K562 (cell line): ENCODE results near the gene OR2A1. TPM values are rescaled to one million over a fixed set of nuclear protein-coding genes. Genes with fewer than 3 reads are reported as not detected.
A peak's percentile ranks its signal among the peaks of the same experiment; 100 is the strongest.
"Not testable (repeated sequence)": the region's sequence is repeated elsewhere in the genome, so short reads cannot be mapped to it uniquely, and the experiment has no call there.

Experiments
- ATAC-seq: fragments of 200-7000 bp; cut with Tn5 transposase; 3 replicates; pipeline ENCODE4 v1.9.1; 2020; ENCODE audit warnings: moderate library complexity
- BruUV-seq: library from RNA; stranded (reverse); fragments of 400-500 nt; replicated peaks from 2 replicates; lab custom pipeline; 2021; lab: Mats Ljungman, UMichigan
- CTCF ChIA-PET: fragments of 300-600 bp; formaldehyde crosslinking; extraction: SDS; loops from one replicate; lab custom pipeline; 2021; ENCODE audit warnings: low intra/inter-chr PET ratio; lab: Yijun Ruan, JAX
- POLR2A ChIA-PET: fragments of 300-600, 350-650 bp; sonication (Branson Sonifier 250); formaldehyde crosslinking; extraction: SDS; loops from one replicate; lab custom pipeline; 2021; ENCODE audit warnings: antibody characterized with exemption, inconsistent platforms; lab: Yijun Ruan, JAX
- DNase-seq, 4 experiments: peaks; one replicate each; pipeline versions ENCODE4 v3.0.0 to v3.0.0-alpha.2; 2011 to 2018; ENCODE audit warnings: low spot score in 3 of 4, mixed read lengths in 3 of 4; ENCODE audit errors: extremely low read depth in 1 of 4
- FAIRE-seq: peaks from 2 replicates; lab custom pipeline; 2011; peaks lifted over from hg19 to GRCh38; lab: Jason Lieb, UNC
- H2AFZ ChIP-seq: 2 replicates; pipeline ENCODE4 v1.6.0; 2011; ENCODE audit warnings: low read depth, low read length, control low read depth, inconsistent platforms
- H3K27ac ChIP-seq: fragments of 200-600 bp; 3 replicates; pipeline ENCODE4 v1.8.0; 2011; ENCODE audit warnings: low read depth, mild to moderate bottlenecking, control low read depth, inconsistent platforms, low read length, moderate library complexity, mixed read lengths; ENCODE audit errors: extremely low read depth
- H3K27me3 ChIP-seq, 2 experiments: fragments of 300-600 bp in 1 of 2; 2 replicates in 1 of 2; 3 replicates in 1 of 2; pipeline versions ENCODE4 v1.6.0 to v1.8.0; 2011; ENCODE audit warnings: inconsistent platforms in 2 of 2, low read length in 2 of 2, mild to moderate bottlenecking in 1 of 2, mixed read lengths in 1 of 2, moderate library complexity in 1 of 2; ENCODE audit not compliant: control insufficient read depth in 2 of 2, insufficient read depth in 2 of 2
- H3K36me3 ChIP-seq: fragments of 300-600 bp; 3 replicates; pipeline ENCODE4 v1.8.0; 2011; ENCODE audit warnings: mild to moderate bottlenecking, low read length, inconsistent platforms; ENCODE audit not compliant: control insufficient read depth, insufficient read depth
- H3K4me1 ChIP-seq, 2 experiments: fragments of 200-600 bp in 1 of 2; replicated peaks in 1 of 2; 2 replicates in 1 of 2; 3 replicates in 1 of 2; pipeline versions ENCODE4 v1.5.1 to v1.8.0; 2011; ENCODE audit warnings: inconsistent platforms in 2 of 2, low read length in 2 of 2, mild to moderate bottlenecking in 1 of 2, mixed read lengths in 1 of 2, moderate library complexity in 1 of 2; ENCODE audit not compliant: control insufficient read depth in 2 of 2, insufficient read depth in 2 of 2
- H3K4me2 ChIP-seq: 2 replicates; pipeline ENCODE4 v1.6.1; 2011; ENCODE audit warnings: low read length, control low read depth, inconsistent platforms, mixed read lengths; ENCODE audit not compliant: insufficient read depth
- H3K4me3 ChIP-seq: fragments of 200-600 bp; sonication (generic), shearing (Covaris generic); 2 replicates; pipeline ENCODE4 v1.5.1; 2016; ENCODE audit warnings: control low read depth, inconsistent platforms
- H3K79me2 ChIP-seq: fragments of 200-600 bp; 3 replicates; pipeline ENCODE4 v1.8.0; 2011; ENCODE audit warnings: low read length, inconsistent platforms; ENCODE audit not compliant: control insufficient read depth, insufficient read depth
- H3K9ac ChIP-seq, 2 experiments: 2 replicates each; pipeline versions ENCODE4 v1.6.0 to v1.6.1; 2011; ENCODE audit warnings: low read depth in 2 of 2, low read length in 2 of 2, control low read depth in 1 of 2, inconsistent platforms in 1 of 2, mild to moderate bottlenecking in 1 of 2, mixed read lengths in 1 of 2; ENCODE audit not compliant: insufficient read depth in 1 of 2
- H3K9me1 ChIP-seq: one replicate; pipeline ENCODE4 v1.6.0; 2011; ENCODE audit warnings: inconsistent platforms, mild to moderate bottlenecking, low read length, moderate library complexity; ENCODE audit not compliant: control insufficient read depth, insufficient read depth
- H3K9me3 ChIP-seq: replicated peaks from 2 replicates; pipeline ENCODE4 v1.5.1; 2011; ENCODE audit warnings: low read depth, low read length, inconsistent platforms; ENCODE audit not compliant: control insufficient read depth, insufficient read depth
- H4K20me1 ChIP-seq: replicated peaks from 2 replicates; pipeline ENCODE4 v1.6.1; 2011; ENCODE audit warnings: low read length, inconsistent platforms, mixed read lengths; ENCODE audit not compliant: control insufficient read depth, insufficient read depth
- WGBS: fragments of 100-300 bp; shearing (Covaris generic); methylation state at CpG from one replicate; pipeline ENCODE4 v1.1.6; 2016; ENCODE audit warnings: low coverage, mixed read lengths; ENCODE audit not compliant: insufficient coverage; ENCODE audit errors: missing lambda C conversion rate; 5-methylcytosine and 5-hydroxymethylcytosine counted together
- in situ Hi-C: fragments of 300-500 bp; cut with MboI; formaldehyde crosslinking; loops from 4 replicates; pipeline ENCODE4 v1.15.0; 2018; ENCODE audit warnings: inconsistent platforms, mixed read lengths
- intact Hi-C: fragments of 100-400 bp; cut with micrococcal nuclease; formaldehyde crosslinking; loops from 2 replicates; pipeline ENCODE4 v1.14.2; 2022
- polyA plus RNA-seq, 8 experiments: library from polyadenylated mRNA; depleted of rRNA in 4 of 8; stranded (reverse) in 5 of 8; unstranded in 3 of 8; fragments of >200 nt; fragmentation: Nextera tagmentation in 2 of 8; fragmentation: Illumina TruSeq in 1 of 8; extraction: Ambion mirVana in 2 of 8; extraction: Trizol in 1 of 8; gene quantifications; 2 replicates each; pipeline versions ENCODE4 v1.2.1 to v1.2.3, GENCODE V29; 2011 to 2014; ENCODE audit warnings: inconsistent platforms in 1 of 8, missing spikeins in 1 of 8
- total RNA-seq, 7 experiments: library from RNA; depleted of rRNA in 6 of 7; stranded (reverse); fragments of >200 nt in 6 of 7; fragmentation: Illumina TruSeq in 2 of 7; extraction: Trizol in 2 of 7; gene quantifications; 2 replicates each; pipeline versions ENCODE4 v1.2.1 to v1.2.3, GENCODE V29; 2011 to 2021; ENCODE audit warnings: low replicate concordance in 1 of 7

OR2A1 gene
- total and polyA plus RNA-seq, 9 of the 15 experiments (the other 6 are each of a cell fraction or from before 2014, with no cell fraction given), result not detected

- H3K27me3 ChIP-seq, H3K4me2 ChIP-seq, H3K36me3 ChIP-seq, BruUV-seq, H3K9ac ChIP-seq, DNase-seq, H3K9me1 ChIP-seq, CTCF ChIA-PET, H3K79me2 ChIP-seq, H4K20me1 ChIP-seq, H3K4me1 ChIP-seq, H3K27ac ChIP-seq, H2AFZ ChIP-seq, in situ Hi-C loops, H3K4me3 ChIP-seq, intact Hi-C loops, POLR2A ChIA-PET, H3K9me3 ChIP-seq: not testable (repeated sequence)
- WGBS, result no CpG with 5 or more reads among the region's 7 CpGs
- ATAC-seq (peak; percentile 78), FAIRE-seq (peak; percentile 79)
These were observed 57.0 kb downstream of the OR2A1 start for GRCh38 chr7:144369221-144369620.

Other genes with a start within 250 kb of the OR2A1 start
Only the 7 nearest of the 11 such genes appear.
- gene CTAGE4, start 129.0 kb upstream of the OR2A1 start, total RNA-seq (2014; rRNA removed), result not detected in 2 replicates
- not detected in 2 replicates for gene CTAGE4, start 129.0 kb upstream of the OR2A1 start, total RNA-seq (2014; rRNA removed; fragmentation: Illumina TruSeq; extraction: Trizol)
- 0.04 TPM in 1 of 2 replicates, not detected in the other for gene CTAGE4, start 129.0 kb upstream of the OR2A1 start, total RNA-seq (2015; rRNA removed; fragmentation: Illumina TruSeq; extraction: Trizol)
- gene CTAGE4, start 129.0 kb upstream of the OR2A1 start, total RNA-seq (2021), result 0.07 TPM in 1 of 2 replicates, not detected in the other
- gene CTAGE4, start 129.0 kb upstream of the OR2A1 start, polyA plus RNA-seq (2011; rRNA removed), result 0.08 and 0.17 TPM in 2 replicates
- gene CTAGE4, start 129.0 kb upstream of the OR2A1 start, polyA plus RNA-seq (2014; fragmentation: Illumina TruSeq; extraction: Trizol), result not detected in 2 replicates
- gene CTAGE4, start 129.0 kb upstream of the OR2A1 start, polyA plus RNA-seq (2014; fragmentation: Nextera tagmentation; extraction: Ambion mirVana), result not detected
- 0.07 TPM in 1 of 2 replicates, not detected in the other for gene CTAGE4, start 129.0 kb upstream of the OR2A1 start, polyA plus RNA-seq (2014; rRNA removed)
- gene ARHGEF35, start 116.6 kb upstream of the OR2A1 start, total RNA-seq (2014; rRNA removed), result not detected in 2 replicates
- 0.22 and 0.36 TPM in 2 replicates for gene ARHGEF35, start 116.6 kb upstream of the OR2A1 start, total RNA-seq (2014; rRNA removed; fragmentation: Illumina TruSeq; extraction: Trizol)
- 0.30 and 0.33 TPM in 2 replicates for gene ARHGEF35, start 116.6 kb upstream of the OR2A1 start, total RNA-seq (2015; rRNA removed; fragmentation: Illumina TruSeq; extraction: Trizol)
- 0.22 and 0.49 TPM in 2 replicates for gene ARHGEF35, start 116.6 kb upstream of the OR2A1 start, total RNA-seq (2021)
- 0.39 and 0.59 TPM in 2 replicates for gene ARHGEF35, start 116.6 kb upstream of the OR2A1 start, polyA plus RNA-seq (2011; rRNA removed)
- 0.21 TPM in 2 replicates for gene ARHGEF35, start 116.6 kb upstream of the OR2A1 start, polyA plus RNA-seq (2014; fragmentation: Illumina TruSeq; extraction: Trizol)
- not detected for gene ARHGEF35, start 116.6 kb upstream of the OR2A1 start, polyA plus RNA-seq (2014; fragmentation: Nextera tagmentation; extraction: Ambion mirVana)
- 0.16 TPM in 1 of 2 replicates, not detected in the other for gene ARHGEF35, start 116.6 kb upstream of the OR2A1 start, polyA plus RNA-seq (2014; rRNA removed)
- gene OR2A42, start 72.8 kb upstream of the OR2A1 start, total RNA-seq (2014; rRNA removed), result not detected in 2 replicates
- gene OR2A42, start 72.8 kb upstream of the OR2A1 start, total RNA-seq (2014; rRNA removed; fragmentation: Illumina TruSeq; extraction: Trizol), result not detected in 2 replicates
- gene OR2A42, start 72.8 kb upstream of the OR2A1 start, total RNA-seq (2015; rRNA removed; fragmentation: Illumina TruSeq; extraction: Trizol), result not detected in 2 replicates
- gene OR2A42, start 72.8 kb upstream of the OR2A1 start, total RNA-seq (2021), result not detected in 2 replicates
- gene OR2A42, start 72.8 kb upstream of the OR2A1 start, polyA plus RNA-seq (2011; rRNA removed), result not detected in 2 replicates
- not detected in 2 replicates for gene OR2A42, start 72.8 kb upstream of the OR2A1 start, polyA plus RNA-seq (2014; fragmentation: Illumina TruSeq; extraction: Trizol)
- gene OR2A42, start 72.8 kb upstream of the OR2A1 start, polyA plus RNA-seq (2014; fragmentation: Nextera tagmentation; extraction: Ambion mirVana), result not detected
- gene OR2A42, start 72.8 kb upstream of the OR2A1 start, polyA plus RNA-seq (2014; rRNA removed), result not detected in 2 replicates
- not detected in 2 replicates for gene OR2A7, start 47.6 kb upstream of the OR2A1 start, total RNA-seq (2014; rRNA removed)
- not detected in 2 replicates for gene OR2A7, start 47.6 kb upstream of the OR2A1 start, total RNA-seq (2014; rRNA removed; fragmentation: Illumina TruSeq; extraction: Trizol)
- not detected in 2 replicates for gene OR2A7, start 47.6 kb upstream of the OR2A1 start, total RNA-seq (2015; rRNA removed; fragmentation: Illumina TruSeq; extraction: Trizol)
- not detected in 2 replicates for gene OR2A7, start 47.6 kb upstream of the OR2A1 start, total RNA-seq (2021)
- 0.06 and 0.08 TPM in 2 replicates for gene OR2A7, start 47.6 kb upstream of the OR2A1 start, polyA plus RNA-seq (2011; rRNA removed)
- gene OR2A7, start 47.6 kb upstream of the OR2A1 start, polyA plus RNA-seq (2014; fragmentation: Illumina TruSeq; extraction: Trizol), result not detected in 2 replicates
- gene OR2A7, start 47.6 kb upstream of the OR2A1 start, polyA plus RNA-seq (2014; fragmentation: Nextera tagmentation; extraction: Ambion mirVana), result under 1 TPM; 0.03 to 0.10 TPM
- not detected in 2 replicates for gene OR2A7, start 47.6 kb upstream of the OR2A1 start, polyA plus RNA-seq (2014; rRNA removed)
- gene CTAGE8, start 43.1 kb upstream of the OR2A1 start, total RNA-seq (2014; rRNA removed), result not detected in 2 replicates
- gene CTAGE8, start 43.1 kb upstream of the OR2A1 start, total RNA-seq (2014; rRNA removed; fragmentation: Illumina TruSeq; extraction: Trizol), result not detected in 2 replicates
- gene CTAGE8, start 43.1 kb upstream of the OR2A1 start, total RNA-seq (2015; rRNA removed; fragmentation: Illumina TruSeq; extraction: Trizol), result 0.04 TPM in 1 of 2 replicates, not detected in the other
- gene CTAGE8, start 43.1 kb upstream of the OR2A1 start, total RNA-seq (2021), result 0.11 TPM in 1 of 2 replicates, not detected in the other
- gene CTAGE8, start 43.1 kb upstream of the OR2A1 start, polyA plus RNA-seq (2011; rRNA removed), result 0.04 TPM in 1 of 2 replicates, not detected in the other
- not detected in 2 replicates for gene CTAGE8, start 43.1 kb upstream of the OR2A1 start, polyA plus RNA-seq (2014; fragmentation: Illumina TruSeq; extraction: Trizol)
- not detected for gene CTAGE8, start 43.1 kb upstream of the OR2A1 start, polyA plus RNA-seq (2014; fragmentation: Nextera tagmentation; extraction: Ambion mirVana)
- gene CTAGE8, start 43.1 kb upstream of the OR2A1 start, polyA plus RNA-seq (2014; rRNA removed), result not detected in 2 replicates
- 0.04 and 0.09 TPM in 2 replicates for gene ARHGEF5, start 43.0 kb downstream of the OR2A1 start, total RNA-seq (2014; rRNA removed)
- 0.18 TPM in 1 of 2 replicates, not detected in the other for gene ARHGEF5, start 43.0 kb downstream of the OR2A1 start, total RNA-seq (2014; rRNA removed; fragmentation: Illumina TruSeq; extraction: Trizol)
- gene ARHGEF5, start 43.0 kb downstream of the OR2A1 start, total RNA-seq (2015; rRNA removed; fragmentation: Illumina TruSeq; extraction: Trizol), result 0.07 and 0.11 TPM in 2 replicates
- gene ARHGEF5, start 43.0 kb downstream of the OR2A1 start, total RNA-seq (2021), result 0.29 and 0.49 TPM in 2 replicates
- gene ARHGEF5, start 43.0 kb downstream of the OR2A1 start, polyA plus RNA-seq (2011; rRNA removed), result 0.26 and 0.34 TPM in 2 replicates
- 0.10 and 0.12 TPM in 2 replicates for gene ARHGEF5, start 43.0 kb downstream of the OR2A1 start, polyA plus RNA-seq (2014; fragmentation: Illumina TruSeq; extraction: Trizol)
- under 1 TPM in 1 of 2 experiments, not detected in 1; 0.03 TPM for gene ARHGEF5, start 43.0 kb downstream of the OR2A1 start, polyA plus RNA-seq (2014; fragmentation: Nextera tagmentation; extraction: Ambion mirVana)
- 0.03 and 0.12 TPM in 2 replicates for gene ARHGEF5, start 43.0 kb downstream of the OR2A1 start, polyA plus RNA-seq (2014; rRNA removed)
- gene NOBOX, start 91.3 kb downstream of the OR2A1 start, total RNA-seq (2014; rRNA removed), result not detected in 2 replicates
- not detected in 2 replicates for gene NOBOX, start 91.3 kb downstream of the OR2A1 start, total RNA-seq (2014; rRNA removed; fragmentation: Illumina TruSeq; extraction: Trizol)
- gene NOBOX, start 91.3 kb downstream of the OR2A1 start, total RNA-seq (2015; rRNA removed; fragmentation: Illumina TruSeq; extraction: Trizol), result not detected in 2 replicates
- not detected in 2 replicates for gene NOBOX, start 91.3 kb downstream of the OR2A1 start, total RNA-seq (2021)
- gene NOBOX, start 91.3 kb downstream of the OR2A1 start, polyA plus RNA-seq (2011; rRNA removed), result not detected in 2 replicates
- not detected in 2 replicates for gene NOBOX, start 91.3 kb downstream of the OR2A1 start, polyA plus RNA-seq (2014; fragmentation: Illumina TruSeq; extraction: Trizol)
- not detected for gene NOBOX, start 91.3 kb downstream of the OR2A1 start, polyA plus RNA-seq (2014; fragmentation: Nextera tagmentation; extraction: Ambion mirVana)
- gene NOBOX, start 91.3 kb downstream of the OR2A1 start, polyA plus RNA-seq (2014; rRNA removed), result not detected in 2 replicates